GM18499 (cell line): ENCODE results near the gene ALDH3B1.

Experiments used
- ATAC-seq: cut with Tn5 transposase; IDR thresholded peaks from one replicate; pipeline ENCODE4 v1.9.1; 2021; ENCODE audit warnings: moderate number of reproducible peaks; ENCODE audit not compliant: insufficient read depth, unreplicated experiment

The ALDH3B1 gene

GRCh38 chr11:67996622-67997474, 13.3 kb upstream of the ALDH3B1 start:
- ATAC-seq: no peak

GRCh38 chr11:67997475-67997921, 12.6 kb upstream of the ALDH3B1 start:
- ATAC-seq: no peak

GRCh38 chr11:67998150-67999045, 11.7 kb upstream of the ALDH3B1 start:
- no peak for ATAC-seq

- no peak for ATAC-seq
These were observed 10.9 kb upstream of the ALDH3B1 start for GRCh38 chr11:67999201-67999629.

- ATAC-seq: no peak
These were observed 10.4 kb upstream of the ALDH3B1 start for GRCh38 chr11:67999704-68000103.

GRCh38 chr11:68002575-68002937, 7.6 kb upstream of the ALDH3B1 start:
- no peak for ATAC-seq

- no peak for ATAC-seq
These were observed 6.9 kb upstream of the ALDH3B1 start for GRCh38 chr11:68002938-68003845.

GRCh38 chr11:68003846-68004550, 6.1 kb upstream of the ALDH3B1 start, which contains the start of gene UNC93B1:
TSS of gene UNC93B1 (minus strand) at chr11:68004097. CDS start at chr11:68004043, 54 bp downstream.
- ATAC-seq: no peak

- ATAC-seq: no peak
These were observed 5.4 kb upstream of the ALDH3B1 start for GRCh38 chr11:68004551-68005335.

GRCh38 chr11:68006606-68007166, 3.4 kb upstream of the ALDH3B1 start:
- ATAC-seq: no peak

GRCh38 chr11:68007498-68008380, 2.4 kb upstream of the ALDH3B1 start:
- ATAC-seq: no peak

GRCh38 chr11:68008381-68009337, 1.5 kb upstream of the ALDH3B1 start:
- no peak for ATAC-seq

GRCh38 chr11:68009391-68010089, 587 bp upstream of the ALDH3B1 start:
- no peak for ATAC-seq

- ATAC-seq: no peak
These were observed 1.2 kb downstream of the ALDH3B1 start for GRCh38 chr11:68011051-68011943.
